ENCODE measurements around the gene MTMR2. TPM values are rescaled to one million over a fixed set of nuclear protein-coding genes. Genes with fewer than 3 reads are reported as not detected.

The MTMR2 gene
- total and polyA plus RNA-seq, 9 of the 15 experiments (the other 6 are each of a cell fraction or from before 2014, with no cell fraction given), result 12.6 to 35.8 (median 25.2) TPM

DNA sequence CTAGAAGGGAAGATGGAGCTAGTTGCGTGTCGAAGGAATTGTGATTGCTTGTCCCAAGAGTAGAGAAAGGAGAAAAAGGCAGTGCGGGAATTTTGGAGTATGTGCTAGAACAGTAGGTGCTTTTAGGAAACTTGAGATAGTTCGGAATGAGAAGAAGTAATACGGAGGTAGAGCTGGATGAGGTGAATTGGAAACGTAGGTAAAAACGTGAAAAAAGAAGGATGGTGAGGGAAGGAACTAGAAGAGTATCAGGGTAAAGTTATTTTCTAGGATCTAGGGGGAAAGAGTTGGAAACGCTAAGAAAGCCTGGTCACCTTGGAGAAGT lies 132.2 kb downstream of the MTMR2 start:
- Histone ChIP-seq H3K4me3 (peak overlapping the region; percentile 88), H3K79me2 (ENCODE audit: control insufficient read depth, insufficient read depth, low read length) (peaks cover 89% of the 10 kb centered on the region), H3K27me3 (ENCODE audit: control insufficient read depth in 2 of 2, insufficient read depth in 2 of 2, low read length in 2 of 2) (no peaks in the 10 kb centered on the region), H3K9me3 (replicated peaks; ENCODE audit: control insufficient read depth, insufficient read depth, low read depth, low read length) (no peaks in the 10 kb centered on the region), H4K20me1 (replicated peaks; ENCODE audit: control insufficient read depth, insufficient read depth, low read length) (peaks cover 6% of the 10 kb centered on the region; the same call in 1 of the 2 replicates), H3K4me1 (replicated peaks in 1 of 2; ENCODE audit: control insufficient read depth in 2 of 2, insufficient read depth in 2 of 2, low read length in 2 of 2) (peaks cover 4 to 14% of the 10 kb centered on the region in 2 experiments; a peak in 4 of 5 replicates), H2AFZ (ENCODE audit: low read depth, low read length) (0 out of 2 replicates have a peak overlapping the region, but pooled peaks have one; percentile 95), H3K4me2 (ENCODE audit: insufficient read depth, low read length) (peak overlapping the region; percentile 95), H3K9me1 (ENCODE audit: control insufficient read depth, insufficient read depth, low read length) (no peaks in the 10 kb centered on the region), H3K27ac (ENCODE audit: extremely low read depth, low read depth, low read length) (peak overlapping the region; percentile 99), H3K9ac (ENCODE audit: insufficient read depth in 1 of 2, low read depth in 2 of 2, low read length in 2 of 2) (peak overlapping the region; percentile 46 to 99), H3K36me3 (ENCODE audit: control insufficient read depth, insufficient read depth, low read length) (peaks cover 34% of the 10 kb centered on the region)
- intact Hi-C loops (cut with micrococcal nuclease), result loop anchor here (5.0 kb wide), 1 partner anchor 451 kb away; no protein-coding TSS in a partner anchor
- in situ Hi-C loops (cut with MboI), result no loop called here
- DNase-seq (ENCODE audit: extremely low read depth in 1 of 4, low spot score in 3 of 4) (no peak), FAIRE-seq (no peak), ATAC-seq (no peak)
- ChIA-PET CTCF (ENCODE audit: low intra/inter-chr PET ratio) (no interaction called here), POLR2A (interaction anchor here (0.7 to 3.8 kb wide), 7 partner anchors 9 to 550 kb away, joined by 3 to 20 read pairs (median 4); no protein-coding TSS in a partner anchor)
- BruUV-seq (replicated peaks), result no TSS peak
- 0% methylated on average over 8 of the region's 8 CpGs for WGBS (ENCODE audit: insufficient coverage, low coverage, missing lambda C conversion rate)
- 0 out of 2 replicates have a peak, but pooled peaks have one; percentile 43 for TF ChIP-seq THRAP3 (IDR thresholded peaks at IDR 0.05; ENCODE audit: borderline replicate concordance)
- TF ChIP-seq, protein P1, sequence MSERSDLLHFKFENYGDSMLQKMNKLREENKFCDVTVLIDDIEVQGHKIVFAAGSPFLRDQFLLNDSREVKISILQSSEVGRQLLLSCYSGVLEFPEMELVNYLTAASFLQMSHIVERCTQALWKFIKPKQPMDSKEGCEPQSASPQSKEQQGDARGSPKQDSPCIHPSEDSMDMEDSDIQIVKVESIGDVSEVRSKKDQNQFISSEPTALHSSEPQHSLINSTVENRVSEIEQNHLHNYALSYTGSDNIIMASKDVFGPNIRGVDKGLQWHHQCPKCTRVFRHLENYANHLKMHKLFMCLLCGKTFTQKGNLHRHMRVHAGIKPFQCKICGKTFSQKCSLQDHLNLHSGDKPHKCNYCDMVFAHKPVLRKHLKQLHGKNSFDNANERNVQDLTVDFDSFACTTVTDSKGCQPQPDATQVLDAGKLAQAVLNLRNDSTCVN (CRISPR knock-in tag; IDR thresholded peaks at IDR 0.05), result 0 out of 2 replicates have a peak, but pooled peaks have one; percentile 49
- TF ChIP-seq, protein P2, sequence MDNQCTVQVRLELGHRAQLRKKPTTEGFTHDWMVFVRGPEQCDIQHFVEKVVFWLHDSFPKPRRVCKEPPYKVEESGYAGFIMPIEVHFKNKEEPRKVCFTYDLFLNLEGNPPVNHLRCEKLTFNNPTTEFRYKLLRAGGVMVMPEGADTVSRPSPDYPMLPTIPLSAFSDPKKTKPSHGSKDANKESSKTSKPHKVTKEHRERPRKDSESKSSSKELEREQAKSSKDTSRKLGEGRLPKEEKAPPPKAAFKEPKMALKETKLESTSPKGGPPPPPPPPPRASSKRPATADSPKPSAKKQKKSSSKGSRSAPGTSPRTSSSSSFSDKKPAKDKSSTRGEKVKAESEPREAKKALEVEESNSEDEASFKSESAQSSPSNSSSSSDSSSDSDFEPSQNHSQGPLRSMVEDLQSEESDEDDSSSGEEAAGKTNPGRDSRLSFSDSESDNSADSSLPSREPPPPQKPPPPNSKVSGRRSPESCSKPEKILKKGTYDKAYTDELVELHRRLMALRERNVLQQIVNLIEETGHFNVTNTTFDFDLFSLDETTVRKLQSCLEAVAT (IDR thresholded peaks at IDR 0.05), result peak in 1 of 2 experiments; percentile 58; a peak in 1 of 4 replicates
- TF ChIP-seq, protein P3, sequence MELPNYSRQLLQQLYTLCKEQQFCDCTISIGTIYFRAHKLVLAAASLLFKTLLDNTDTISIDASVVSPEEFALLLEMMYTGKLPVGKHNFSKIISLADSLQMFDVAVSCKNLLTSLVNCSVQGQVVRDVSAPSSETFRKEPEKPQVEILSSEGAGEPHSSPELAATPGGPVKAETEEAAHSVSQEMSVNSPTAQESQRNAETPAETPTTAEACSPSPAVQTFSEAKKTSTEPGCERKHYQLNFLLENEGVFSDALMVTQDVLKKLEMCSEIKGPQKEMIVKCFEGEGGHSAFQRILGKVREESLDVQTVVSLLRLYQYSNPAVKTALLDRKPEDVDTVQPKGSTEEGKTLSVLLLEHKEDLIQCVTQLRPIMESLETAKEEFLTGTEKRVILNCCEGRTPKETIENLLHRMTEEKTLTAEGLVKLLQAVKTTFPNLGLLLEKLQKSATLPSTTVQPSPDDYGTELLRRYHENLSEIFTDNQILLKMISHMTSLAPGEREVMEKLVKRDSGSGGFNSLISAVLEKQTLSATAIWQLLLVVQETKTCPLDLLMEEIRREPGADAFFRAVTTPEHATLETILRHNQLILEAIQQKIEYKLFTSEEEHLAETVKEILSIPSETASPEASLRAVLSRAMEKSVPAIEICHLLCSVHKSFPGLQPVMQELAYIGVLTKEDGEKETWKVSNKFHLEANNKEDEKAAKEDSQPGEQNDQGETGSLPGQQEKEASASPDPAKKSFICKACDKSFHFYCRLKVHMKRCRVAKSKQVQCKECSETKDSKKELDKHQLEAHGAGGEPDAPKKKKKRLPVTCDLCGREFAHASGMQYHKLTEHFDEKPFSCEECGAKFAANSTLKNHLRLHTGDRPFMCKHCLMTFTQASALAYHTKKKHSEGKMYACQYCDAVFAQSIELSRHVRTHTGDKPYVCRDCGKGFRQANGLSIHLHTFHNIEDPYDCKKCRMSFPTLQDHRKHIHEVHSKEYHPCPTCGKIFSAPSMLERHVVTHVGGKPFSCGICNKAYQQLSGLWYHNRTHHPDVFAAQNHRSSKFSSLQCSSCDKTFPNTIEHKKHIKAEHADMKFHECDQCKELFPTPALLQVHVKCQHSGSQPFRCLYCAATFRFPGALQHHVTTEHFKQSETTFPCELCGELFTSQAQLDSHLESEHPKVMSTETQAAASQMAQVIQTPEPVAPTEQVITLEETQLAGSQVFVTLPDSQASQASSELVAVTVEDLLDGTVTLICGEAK (IDR thresholded peaks at IDR 0.05), result peak; percentile 15; the same call in 1 of the 2 replicates
- TF ChIP-seq, protein P3 (CRISPR knock-in tag; IDR thresholded peaks at IDR 0.05), result no peak
- no peak for TF ChIP-seq ZNF699 (CRISPR knock-in tag; IDR thresholded peaks at IDR 0.05; ENCODE audit: insufficient replicate concordance)
